IMR-90 (cell line): ENCODE data around the gene MYH7B. TPM values are rescaled to one million over a fixed set of nuclear protein-coding genes. Genes with fewer than 3 reads are reported as not detected.

ENCODE experiments used
- ATAC-seq: fragments of 200-7000 bp; cut with Tn5 transposase; 2 replicates; pipeline ENCODE4 v1.9.1; 2020; ENCODE audit warnings: low read depth, mild to moderate bottlenecking, moderate library complexity
- BruUV-seq: library from RNA; stranded (reverse); fragments of 400-500 nt; replicated peaks from 2 replicates; lab custom pipeline; 2021; lab: Mats Ljungman, UMichigan
- CTCF ChIA-PET: fragments of 300-600 bp; formaldehyde crosslinking; extraction: SDS; loops from one replicate; lab custom pipeline; 2021; ENCODE audit warnings: antibody characterized with exemption; lab: Yijun Ruan, JAX
- POLR2A ChIA-PET: fragments of 300-600 bp; sonication (Branson Sonifier 250); formaldehyde crosslinking; loops from one replicate; lab custom pipeline; 2022; ENCODE audit warnings: antibody characterized with exemption; ENCODE audit not compliant: unreplicated experiment; lab: Charles Lee
- DNase-seq: peaks from one replicate; pipeline ENCODE4 v3.0.0; 2013
- H2AFZ ChIP-seq: replicated peaks from 2 replicates; pipeline ENCODE3; 2013; ENCODE audit warnings: low read length, mild to moderate bottlenecking; ENCODE audit not compliant: poor library complexity
- H2AK5ac ChIP-seq: 2 replicates; pipeline ENCODE4 v1.6.1; 2013; ENCODE audit warnings: low read depth, low read length, inconsistent platforms
- H2AK9ac ChIP-seq: replicated peaks from 2 replicates; pipeline ENCODE3; 2013; ENCODE audit warnings: mild to moderate bottlenecking, low read depth, low read length, moderate library complexity; ENCODE audit not compliant: poor library complexity
- H2BK120ac ChIP-seq: 2 replicates; pipeline ENCODE4 v1.6.1; 2013; ENCODE audit warnings: low read depth, low read length, inconsistent platforms
- H2BK15ac ChIP-seq: 3 replicates; pipeline ENCODE4 v1.6.1; 2013; ENCODE audit warnings: low read depth, low read length, inconsistent platforms
- H2BK20ac ChIP-seq: 2 replicates; pipeline ENCODE4 v1.6.1; 2013; ENCODE audit warnings: low read depth, mild to moderate bottlenecking, inconsistent platforms, low read length, moderate library complexity
- H2BK5ac ChIP-seq: 2 replicates; pipeline ENCODE4 v1.6.1; 2013; ENCODE audit warnings: mild to moderate bottlenecking, low read depth, low read length, inconsistent platforms; ENCODE audit not compliant: poor library complexity, severe bottlenecking
- H3K14ac ChIP-seq: replicated peaks from 2 replicates; pipeline ENCODE4 v1.6.1; 2013; ENCODE audit warnings: low read depth, low read length, inconsistent platforms
- H3K18ac ChIP-seq: 2 replicates; pipeline ENCODE4 v1.6.1; 2013; ENCODE audit warnings: low read depth, low read length, control low read depth
- H3K23ac ChIP-seq: 2 replicates; pipeline ENCODE4 v1.6.1; 2013; ENCODE audit warnings: low read depth, low read length, inconsistent platforms
- H3K27ac ChIP-seq: 2 replicates; pipeline ENCODE4 v1.5.1; 2013; ENCODE audit warnings: mild to moderate bottlenecking, control low read depth, low read length; ENCODE audit not compliant: insufficient read depth
- H3K27me3 ChIP-seq: 2 replicates; pipeline ENCODE4 v1.6.1; 2013; ENCODE audit warnings: low read length; ENCODE audit not compliant: control insufficient read depth, insufficient read depth
- H3K36me3 ChIP-seq: 2 replicates; pipeline ENCODE4 v1.6.1; 2013; ENCODE audit warnings: low read length, mixed read lengths; ENCODE audit not compliant: control insufficient read depth, insufficient read depth
- H3K4ac ChIP-seq: 2 replicates; pipeline ENCODE4 v1.6.1; 2013; ENCODE audit warnings: low read depth, low read length, inconsistent platforms
- H3K4me1 ChIP-seq: 2 replicates; pipeline ENCODE4 v1.6.1; 2013; ENCODE audit warnings: low read length, mixed read lengths; ENCODE audit not compliant: control insufficient read depth, insufficient read depth
- H3K4me2 ChIP-seq: 2 replicates; pipeline ENCODE4 v1.6.1; 2013; ENCODE audit warnings: low read depth, mild to moderate bottlenecking, control low read depth, low read length, moderate library complexity
- H3K4me3 ChIP-seq: 2 replicates; pipeline ENCODE4 v1.5.1; 2013; ENCODE audit warnings: low read depth, mild to moderate bottlenecking, control low read depth, low read length, moderate library complexity; ENCODE audit not compliant: insufficient read depth
- H3K56ac ChIP-seq: 2 replicates; pipeline ENCODE4 v1.6.1; 2013; ENCODE audit warnings: low read length, inconsistent platforms; ENCODE audit not compliant: insufficient read depth; ENCODE audit errors: extremely low read depth
- H3K79me1 ChIP-seq, 2 experiments: 2 replicates each; pipeline ENCODE4 v1.6.1; 2013; ENCODE audit warnings: low read length in 2 of 2, inconsistent platforms in 1 of 2, low read depth in 1 of 2
- H3K9ac ChIP-seq: 2 replicates; pipeline ENCODE4 v1.6.1; 2013; ENCODE audit warnings: low read depth, low read length, control low read depth
- H3K9me1 ChIP-seq: 2 replicates; pipeline ENCODE4 v1.6.1; 2013; ENCODE audit warnings: low read length, inconsistent platforms; ENCODE audit not compliant: insufficient read depth
- H3K9me3 ChIP-seq: 2 replicates; pipeline ENCODE4 v1.6.1; 2013; ENCODE audit warnings: low read length; ENCODE audit not compliant: control insufficient read depth, insufficient read depth
- H4K20me1 ChIP-seq: 2 replicates; pipeline ENCODE4 v1.6.1; 2013; ENCODE audit warnings: low read length, inconsistent platforms; ENCODE audit not compliant: insufficient read depth
- H4K5ac ChIP-seq: 2 replicates; pipeline ENCODE4 v1.6.1; 2013; ENCODE audit warnings: mild to moderate bottlenecking, low read depth, low read length, control low read depth
- H4K8ac ChIP-seq, 2 experiments: 2 replicates each; pipeline ENCODE4 v1.6.1; 2013; ENCODE audit warnings: low read depth in 2 of 2, low read length in 2 of 2, control low read depth in 1 of 2, inconsistent platforms in 1 of 2
- H4K91ac ChIP-seq: 2 replicates; pipeline ENCODE4 v1.6.1; 2013; ENCODE audit warnings: low read depth, low read length, inconsistent platforms; ENCODE audit not compliant: insufficient read depth
- CHD1 ChIP-seq: IDR thresholded peaks from 2 replicates; pipeline ENCODE4 v1.6.1; 2012; ENCODE audit warnings: low read depth, low read length, improper control_type of control experiment
- POLR2A ChIP-seq: IDR thresholded peaks from 2 replicates; pipeline ENCODE4 v1.6.1; 2012; ENCODE audit warnings: mild to moderate bottlenecking, low read depth, low read length
- WGBS, 2 experiments: methylation state at CpG; one replicate each; pipeline versions ENCODE4 v1.1.5 to v1.1.7; 2013; ENCODE audit warnings: missing lambda C conversion rate in 2 of 2; ENCODE audit not compliant: insufficient read length in 1 of 2; ENCODE audit errors: extremely low coverage in 2 of 2; 5-methylcytosine and 5-hydroxymethylcytosine counted together
- dilution Hi-C: fragments of 300-500 bp; cut with HindIII; formaldehyde crosslinking; loops from one replicate; pipeline ENCODE4 v1.14.3; 2018; ENCODE audit warnings: low sequenced_read_pairs; ENCODE audit not compliant: unreplicated experiment
- in situ Hi-C: fragments of 300-500 bp; cut with MboI; formaldehyde crosslinking; loops from 3 replicates; pipeline ENCODE4 v1.14.3; 2019; ENCODE audit warnings: low sequenced_read_pairs, inconsistent platforms, mixed read lengths
- intact Hi-C: fragments of 100-400 bp; cut with micrococcal nuclease; formaldehyde crosslinking; loops from 2 replicates; pipeline ENCODE4 v1.10.0; 2022
- polyA plus RNA-seq, 3 experiments: library from polyadenylated mRNA; depleted of rRNA; stranded (reverse); fragments of >200 nt; gene quantifications; 2 replicates each; pipeline ENCODE4 v1.2.3, GENCODE V29; 2012; ENCODE audit warnings: low replicate concordance in 1 of 3
- total RNA-seq: library from RNA; depleted of rRNA; stranded (reverse); fragments of >200 nt; gene quantifications from 2 replicates; pipeline ENCODE4 v1.2.3, GENCODE V29; 2012

The MYH7B gene
- total and polyA plus RNA-seq, 2 of the 4 experiments (the other 2 are of a cell fraction), result 0.09 TPM; not detected in 1

DNA sequence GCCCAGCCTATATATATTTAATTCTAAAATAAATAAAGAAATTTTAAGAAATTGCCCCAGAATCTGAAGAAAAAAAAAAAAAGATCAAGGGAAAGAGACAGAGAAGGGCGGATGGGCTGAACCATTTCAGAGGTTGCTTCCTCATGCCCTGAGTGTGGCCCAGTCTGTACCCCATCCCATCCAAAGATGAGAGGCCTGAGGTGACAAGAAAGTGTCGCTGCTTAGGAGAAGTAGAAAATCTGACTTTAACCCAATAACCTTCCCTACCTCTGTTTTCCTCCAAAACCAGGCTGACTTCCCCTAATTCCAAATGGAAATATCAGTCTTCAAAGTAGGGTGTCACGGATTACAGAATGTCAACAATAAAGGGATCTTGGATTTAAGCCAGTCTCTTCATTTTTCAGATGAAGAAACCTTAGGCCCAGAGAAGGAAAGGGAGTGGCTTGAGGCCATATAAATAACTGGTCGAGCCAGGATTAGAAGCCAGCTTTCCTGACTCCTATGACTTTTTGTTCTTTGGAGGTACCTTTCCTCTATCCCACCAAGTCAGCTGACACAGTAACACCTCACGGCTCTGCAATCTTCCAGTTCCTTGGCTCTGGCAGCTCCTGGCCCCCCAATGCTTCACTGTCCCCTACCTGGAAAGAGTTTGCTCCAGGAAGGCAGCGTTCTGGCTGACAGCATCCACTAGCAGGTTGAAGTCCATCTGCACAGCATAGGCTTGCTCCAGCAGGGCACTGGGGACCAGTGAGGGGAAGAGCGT lies 10.2 kb upstream of the MYH7B start:
- Histone ChIP-seq H3K9ac (no peak overlapping the region), H3K27ac (no peak overlapping the region), H3K4me2 (no peak overlapping the region), H3K9me3 (no peaks in the 10 kb centered on the region), H4K91ac (no peak overlapping the region), H3K23ac (no peak overlapping the region), H3K56ac (no peak overlapping the region), H3K9me1 (peaks cover 8% of the 10 kb centered on the region), H3K18ac (no peak overlapping the region), H2BK15ac (no peak overlapping the region), H3K4ac (no peak overlapping the region), H4K5ac (no peak overlapping the region; the same call in 1 of the 2 replicates), H3K14ac (no peak overlapping the region), H2BK120ac (no peak overlapping the region), H2AK9ac (no peak overlapping the region), H4K8ac (no peak overlapping the region), H2AFZ (no peak overlapping the region), H3K36me3 (peaks cover 27% of the 10 kb centered on the region), H4K20me1 (no peaks in the 10 kb centered on the region), H3K27me3 (no peaks in the 10 kb centered on the region), H3K4me3 (no peak overlapping the region), H3K79me1 (peaks cover 0 to 4% of the 10 kb centered on the region in 2 experiments; a peak in 1 of 4 replicates), H2AK5ac (no peak overlapping the region), H3K4me1 (peaks cover 3% of the 10 kb centered on the region), H2BK20ac (no peak overlapping the region), H2BK5ac (no peak overlapping the region)
- dilution Hi-C loops (no loop called here), intact Hi-C loops (no loop called here), in situ Hi-C loops (no loop called here)
- ChIA-PET CTCF (no interaction called here), POLR2A (no interaction called here)
- ATAC-seq, result no peak
- no peak for DNase-seq
- no TSS peak for BruUV-seq
- WGBS, 2 experiments, result no CpG with 5 or more reads among the region's 7 CpGs
- TF ChIP-seq CHD1 (no peak), POLR2A (no peak)
